Panc1 (cell line): ENCODE results near the gene OST4. TPM values are rescaled to one million over a fixed set of nuclear protein-coding genes. Genes with fewer than 3 reads are reported as not detected.
A peak's percentile ranks its signal among the peaks of the same experiment; 100 is the strongest.

Experiments used
- ATAC-seq: fragments of 200-7000 bp; cut with Tn5 transposase; 2 replicates; pipeline ENCODE4 v1.9.1; 2020; ENCODE audit warnings: mild to moderate bottlenecking, moderate library complexity
- BruUV-seq: library from RNA; stranded (reverse); fragments of 400-500 nt; replicated peaks from 2 replicates; lab custom pipeline; 2021; lab: Mats Ljungman, UMichigan
- CTCF ChIA-PET: fragments of 300-600 bp; sonication (Branson Sonifier 250); formaldehyde crosslinking; loops from one replicate; lab custom pipeline; 2022; ENCODE audit warnings: antibody characterized with exemption; lab: Charles Lee
- POLR2A ChIA-PET: fragments of 300-600 bp; sonication (Branson Sonifier 250); formaldehyde crosslinking; loops from one replicate; lab custom pipeline; 2022; ENCODE audit warnings: antibody characterized with exemption; lab: Charles Lee
- DNase-seq: peaks from one replicate; pipeline ENCODE4 v3.0.0-alpha.2; 2010; ENCODE audit warnings: low read depth, low spot score
- H3K27ac ChIP-seq: 2 replicates; pipeline ENCODE4 v1.5.1; 2011; ENCODE audit warnings: mild to moderate bottlenecking, low read length, inconsistent platforms
- H3K27me3 ChIP-seq: fragments of 200-500 bp; sonication (Bioruptor generic); 2 replicates; pipeline ENCODE4 v1.6.0; 2014; ENCODE audit warnings: low read length, inconsistent platforms; ENCODE audit not compliant: control insufficient read depth, insufficient read depth
- H3K36me3 ChIP-seq: fragments of 200-500 bp; sonication (Bioruptor generic); 2 replicates; pipeline ENCODE4 v1.5.1; 2014; ENCODE audit warnings: inconsistent platforms, mild to moderate bottlenecking, low read length, moderate library complexity; ENCODE audit not compliant: control insufficient read depth, insufficient read depth
- H3K4me1 ChIP-seq: 2 replicates; pipeline ENCODE4 v1.5.1; 2011; ENCODE audit warnings: inconsistent platforms, mild to moderate bottlenecking, low read length, moderate library complexity; ENCODE audit not compliant: control insufficient read depth, insufficient read depth
- H3K4me3 ChIP-seq, 2 experiments: 2 replicates each; pipeline ENCODE4 v1.5.1; 2011 to 2012; ENCODE audit warnings: low read depth in 2 of 2, low read length in 2 of 2, mild to moderate bottlenecking in 2 of 2, inconsistent platforms in 1 of 2, moderate library complexity in 1 of 2
- H3K9me3 ChIP-seq: fragments of 200-500 bp; sonication (Bioruptor generic); 2 replicates; pipeline ENCODE4 v1.5.1; 2014; ENCODE audit warnings: low read depth, mild to moderate bottlenecking, inconsistent platforms, low read length, moderate library complexity; ENCODE audit not compliant: control insufficient read depth, insufficient read depth
- POLR2AphosphoS5 ChIP-seq: IDR thresholded peaks from 2 replicates; pipeline ENCODE4 v1.6.1; 2012; ENCODE audit warnings: mild to moderate bottlenecking, low read depth, low read length, moderate library complexity
- SIN3A ChIP-seq: IDR thresholded peaks from 2 replicates; pipeline ENCODE4 v1.6.1; 2012; ENCODE audit warnings: low read depth, mild to moderate bottlenecking, low read length, moderate library complexity, borderline replicate concordance; ENCODE audit not compliant: insufficient read depth
- TCF7L2 ChIP-seq: IDR thresholded peaks from 2 replicates; pipeline ENCODE4 v1.6.1; 2011; ENCODE audit warnings: mild to moderate bottlenecking, low read depth, low read length, inconsistent platforms
- in situ Hi-C: cut with HindIII; loops from 2 replicates; pipeline ENCODE4 v1.10.0; 2016; ENCODE audit warnings: low sequenced_read_pairs, low pct_unique_long_range_greater_than_20kb
- intact Hi-C: fragments of 100-400 bp; cut with micrococcal nuclease; formaldehyde crosslinking; loops from one replicate; pipeline ENCODE4 v1.10.0; 2022; ENCODE audit not compliant: unreplicated experiment
- total RNA-seq: library from RNA; stranded (reverse); gene quantifications from one replicate; pipeline ENCODE4 v1.2.1, GENCODE V29; 2021; ENCODE audit not compliant: unreplicated experiment
- TF ChIP-seq, protein P1 (sequence below), 2 experiments: IDR thresholded peaks; 2 replicates each; pipeline ENCODE4 v1.6.1; 2011 to 2012; ENCODE audit warnings: low read depth in 2 of 2, control low read depth in 1 of 2, low read length in 1 of 2, mild to moderate bottlenecking in 1 of 2, moderate library complexity in 1 of 2; ENCODE audit not compliant: insufficient read depth in 1 of 2
- TF ChIP-seq, protein P2 (sequence below): fragments of 450-650 bp; IDR thresholded peaks from 2 replicates; pipeline ENCODE4 v1.5.1; 2017; ENCODE audit warnings: mild to moderate bottlenecking

The OST4 gene
- total RNA-seq, 1 experiment from 2014 or later, result 219 TPM

GRCh38 chr2:27095745-27096651 lies 24.5 kb upstream of the OST4 start:
- Histone ChIP-seq H3K27me3 (no peaks in the 10 kb centered on the region), H3K4me3 (peak overlapping the region in 1 of 2 experiments; percentile 36; a peak in 2 of 4 replicates), H3K36me3 (no peaks in the 10 kb centered on the region), H3K9me3 (no peaks in the 10 kb centered on the region), H3K4me1 (no peaks in the 10 kb centered on the region), H3K27ac (no peak overlapping the region)
- TF ChIP-seq SIN3A, result no peak
- TF ChIP-seq, protein P1, sequence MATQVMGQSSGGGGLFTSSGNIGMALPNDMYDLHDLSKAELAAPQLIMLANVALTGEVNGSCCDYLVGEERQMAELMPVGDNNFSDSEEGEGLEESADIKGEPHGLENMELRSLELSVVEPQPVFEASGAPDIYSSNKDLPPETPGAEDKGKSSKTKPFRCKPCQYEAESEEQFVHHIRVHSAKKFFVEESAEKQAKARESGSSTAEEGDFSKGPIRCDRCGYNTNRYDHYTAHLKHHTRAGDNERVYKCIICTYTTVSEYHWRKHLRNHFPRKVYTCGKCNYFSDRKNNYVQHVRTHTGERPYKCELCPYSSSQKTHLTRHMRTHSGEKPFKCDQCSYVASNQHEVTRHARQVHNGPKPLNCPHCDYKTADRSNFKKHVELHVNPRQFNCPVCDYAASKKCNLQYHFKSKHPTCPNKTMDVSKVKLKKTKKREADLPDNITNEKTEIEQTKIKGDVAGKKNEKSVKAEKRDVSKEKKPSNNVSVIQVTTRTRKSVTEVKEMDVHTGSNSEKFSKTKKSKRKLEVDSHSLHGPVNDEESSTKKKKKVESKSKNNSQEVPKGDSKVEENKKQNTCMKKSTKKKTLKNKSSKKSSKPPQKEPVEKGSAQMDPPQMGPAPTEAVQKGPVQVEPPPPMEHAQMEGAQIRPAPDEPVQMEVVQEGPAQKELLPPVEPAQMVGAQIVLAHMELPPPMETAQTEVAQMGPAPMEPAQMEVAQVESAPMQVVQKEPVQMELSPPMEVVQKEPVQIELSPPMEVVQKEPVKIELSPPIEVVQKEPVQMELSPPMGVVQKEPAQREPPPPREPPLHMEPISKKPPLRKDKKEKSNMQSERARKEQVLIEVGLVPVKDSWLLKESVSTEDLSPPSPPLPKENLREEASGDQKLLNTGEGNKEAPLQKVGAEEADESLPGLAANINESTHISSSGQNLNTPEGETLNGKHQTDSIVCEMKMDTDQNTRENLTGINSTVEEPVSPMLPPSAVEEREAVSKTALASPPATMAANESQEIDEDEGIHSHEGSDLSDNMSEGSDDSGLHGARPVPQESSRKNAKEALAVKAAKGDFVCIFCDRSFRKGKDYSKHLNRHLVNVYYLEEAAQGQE (IDR thresholded peaks at IDR 0.05; ENCODE audit: insufficient read depth in 1 of 2, low read depth in 2 of 2, low read length in 1 of 2), result no peak
- no peak for TF ChIP-seq POLR2AphosphoS5
- TF ChIP-seq TCF7L2, result no peak
- TF ChIP-seq, protein P2, sequence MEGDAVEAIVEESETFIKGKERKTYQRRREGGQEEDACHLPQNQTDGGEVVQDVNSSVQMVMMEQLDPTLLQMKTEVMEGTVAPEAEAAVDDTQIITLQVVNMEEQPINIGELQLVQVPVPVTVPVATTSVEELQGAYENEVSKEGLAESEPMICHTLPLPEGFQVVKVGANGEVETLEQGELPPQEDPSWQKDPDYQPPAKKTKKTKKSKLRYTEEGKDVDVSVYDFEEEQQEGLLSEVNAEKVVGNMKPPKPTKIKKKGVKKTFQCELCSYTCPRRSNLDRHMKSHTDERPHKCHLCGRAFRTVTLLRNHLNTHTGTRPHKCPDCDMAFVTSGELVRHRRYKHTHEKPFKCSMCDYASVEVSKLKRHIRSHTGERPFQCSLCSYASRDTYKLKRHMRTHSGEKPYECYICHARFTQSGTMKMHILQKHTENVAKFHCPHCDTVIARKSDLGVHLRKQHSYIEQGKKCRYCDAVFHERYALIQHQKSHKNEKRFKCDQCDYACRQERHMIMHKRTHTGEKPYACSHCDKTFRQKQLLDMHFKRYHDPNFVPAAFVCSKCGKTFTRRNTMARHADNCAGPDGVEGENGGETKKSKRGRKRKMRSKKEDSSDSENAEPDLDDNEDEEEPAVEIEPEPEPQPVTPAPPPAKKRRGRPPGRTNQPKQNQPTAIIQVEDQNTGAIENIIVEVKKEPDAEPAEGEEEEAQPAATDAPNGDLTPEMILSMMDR, result no peak
- intact Hi-C loops (loop anchor here (5.0 kb wide), 1 partner anchor 186 kb away; the partner anchor contains the start of gene TRIM54), in situ Hi-C loops (no loop called here)
- POLR2A ChIA-PET, result no interaction called here
- DNase-seq (no peak), ATAC-seq (peak; percentile 76)
- CTCF ChIA-PET, result interaction anchor here (1.1 kb wide), 1 partner anchor 75 kb away, joined by 4 read pairs; no protein-coding TSS in a partner anchor
- BruUV-seq, result no TSS peak

GRCh38 chr2:27095427-27095744 lies 23.9 kb upstream of the OST4 start:
- ATAC-seq (no peak), DNase-seq (no peak)
- H3K9me3 ChIP-seq, result no peaks in the 10 kb centered on the region
- in situ Hi-C loops, result no loop called here
- BruUV-seq, result no TSS peak
- intact Hi-C loops, result loop anchor here (5.0 kb wide), 1 partner anchor 187 kb away; the partner anchor contains the start of gene TRIM54
- H3K4me1 ChIP-seq, result no peaks in the 10 kb centered on the region
- ChIA-PET POLR2A (no interaction called here), CTCF (no interaction called here)
- H3K27me3 ChIP-seq, result no peaks in the 10 kb centered on the region
- no peak overlapping the region for H3K4me3 ChIP-seq
- TF ChIP-seq POLR2AphosphoS5, result no peak
- TF ChIP-seq, protein P1 (IDR thresholded peaks at IDR 0.05; ENCODE audit: insufficient read depth in 1 of 2, low read depth in 2 of 2, low read length in 1 of 2), result no peak
- no peak for TF ChIP-seq SIN3A
- no peak for TF ChIP-seq TCF7L2
- TF ChIP-seq, protein P2, result no peak
- H3K27ac ChIP-seq, result no peak overlapping the region
- no peaks in the 10 kb centered on the region for H3K36me3 ChIP-seq
